A673 (cell line): ENCODE measurements around the gene SARDH.

Experiments used
- EZH2 ChIP-seq: fragments of 200-600 bp; sonication (generic); IDR thresholded peaks from 2 replicates; pipeline ENCODE4 v1.6.1; 2017; ENCODE audit warnings: borderline replicate concordance, low read depth, mild to moderate bottlenecking, mixed read lengths, antibody characterized with exemption, low read length; ENCODE audit not compliant: poor library complexity, severe bottlenecking
- TF ChIP-seq, protein P1 (sequence below): fragments of 300-800, 200-600 bp; sonication (generic); conservative IDR thresholded peaks from 2 replicates; pipeline ENCODE4 v1.5.1; 2017; ENCODE audit warnings: low read depth, mild to moderate bottlenecking, antibody characterized with exemption, low read length, moderate library complexity, mixed read lengths

DNA sequence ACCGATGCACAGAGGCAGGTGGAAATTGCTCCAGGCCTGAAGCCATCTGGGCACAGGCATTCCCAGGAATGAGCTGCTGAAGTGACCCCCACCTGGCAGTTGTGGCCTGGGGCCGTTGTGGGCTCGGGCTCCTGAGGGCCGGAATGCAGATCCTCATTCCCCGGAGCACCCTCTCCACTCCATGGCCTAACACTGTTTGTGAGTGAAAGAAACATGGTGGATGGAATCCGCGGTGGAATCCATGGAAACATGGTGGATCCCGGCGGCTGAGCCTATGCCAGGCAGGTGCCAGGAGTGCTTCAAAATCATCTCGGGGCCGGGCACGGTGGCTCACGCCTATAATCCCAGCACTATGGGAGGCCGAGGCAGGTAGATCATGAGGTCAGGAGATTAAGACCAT, 3.6 kb upstream of the SARDH start:
- no peak for TF ChIP-seq EZH2
- TF ChIP-seq, protein P1, sequence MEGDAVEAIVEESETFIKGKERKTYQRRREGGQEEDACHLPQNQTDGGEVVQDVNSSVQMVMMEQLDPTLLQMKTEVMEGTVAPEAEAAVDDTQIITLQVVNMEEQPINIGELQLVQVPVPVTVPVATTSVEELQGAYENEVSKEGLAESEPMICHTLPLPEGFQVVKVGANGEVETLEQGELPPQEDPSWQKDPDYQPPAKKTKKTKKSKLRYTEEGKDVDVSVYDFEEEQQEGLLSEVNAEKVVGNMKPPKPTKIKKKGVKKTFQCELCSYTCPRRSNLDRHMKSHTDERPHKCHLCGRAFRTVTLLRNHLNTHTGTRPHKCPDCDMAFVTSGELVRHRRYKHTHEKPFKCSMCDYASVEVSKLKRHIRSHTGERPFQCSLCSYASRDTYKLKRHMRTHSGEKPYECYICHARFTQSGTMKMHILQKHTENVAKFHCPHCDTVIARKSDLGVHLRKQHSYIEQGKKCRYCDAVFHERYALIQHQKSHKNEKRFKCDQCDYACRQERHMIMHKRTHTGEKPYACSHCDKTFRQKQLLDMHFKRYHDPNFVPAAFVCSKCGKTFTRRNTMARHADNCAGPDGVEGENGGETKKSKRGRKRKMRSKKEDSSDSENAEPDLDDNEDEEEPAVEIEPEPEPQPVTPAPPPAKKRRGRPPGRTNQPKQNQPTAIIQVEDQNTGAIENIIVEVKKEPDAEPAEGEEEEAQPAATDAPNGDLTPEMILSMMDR = no peak
